ENCODE results near the gene LRRC18. TPM values are rescaled to one million over a fixed set of nuclear protein-coding genes. Genes with fewer than 3 reads are reported as not detected.

The LRRC18 gene
- total RNA-seq, 2 donors from 2014 or later, result not detected

DNA sequence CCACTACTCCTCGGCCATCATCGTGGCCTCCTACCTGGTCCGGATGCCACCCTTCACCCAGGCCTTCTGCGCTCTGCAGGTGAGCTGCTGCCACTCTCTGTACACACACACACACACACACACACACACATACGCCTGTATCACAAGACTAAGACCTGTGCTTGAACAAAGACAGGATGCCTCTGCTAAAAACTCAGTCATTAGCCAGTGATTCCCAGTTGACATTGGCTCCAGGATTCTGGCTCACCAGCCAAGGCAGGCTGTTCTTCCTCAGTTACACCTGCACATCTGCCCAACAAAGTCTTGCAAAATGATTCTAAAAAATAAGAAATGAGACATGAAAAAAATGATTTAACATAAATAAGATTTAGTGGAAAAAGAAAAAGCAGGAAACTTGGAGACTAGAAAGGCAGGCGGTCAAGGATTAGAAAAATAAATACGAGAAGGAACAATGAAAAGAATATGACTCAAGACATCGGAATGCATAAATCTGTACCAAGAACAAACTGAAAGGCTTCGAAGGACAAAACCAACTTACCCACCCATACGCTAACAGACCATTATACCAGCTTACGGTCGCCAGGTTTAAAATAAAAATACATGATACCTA, 7.4 kb upstream of the LRRC18 start:
- TF ChIP-seq, protein P1, sequence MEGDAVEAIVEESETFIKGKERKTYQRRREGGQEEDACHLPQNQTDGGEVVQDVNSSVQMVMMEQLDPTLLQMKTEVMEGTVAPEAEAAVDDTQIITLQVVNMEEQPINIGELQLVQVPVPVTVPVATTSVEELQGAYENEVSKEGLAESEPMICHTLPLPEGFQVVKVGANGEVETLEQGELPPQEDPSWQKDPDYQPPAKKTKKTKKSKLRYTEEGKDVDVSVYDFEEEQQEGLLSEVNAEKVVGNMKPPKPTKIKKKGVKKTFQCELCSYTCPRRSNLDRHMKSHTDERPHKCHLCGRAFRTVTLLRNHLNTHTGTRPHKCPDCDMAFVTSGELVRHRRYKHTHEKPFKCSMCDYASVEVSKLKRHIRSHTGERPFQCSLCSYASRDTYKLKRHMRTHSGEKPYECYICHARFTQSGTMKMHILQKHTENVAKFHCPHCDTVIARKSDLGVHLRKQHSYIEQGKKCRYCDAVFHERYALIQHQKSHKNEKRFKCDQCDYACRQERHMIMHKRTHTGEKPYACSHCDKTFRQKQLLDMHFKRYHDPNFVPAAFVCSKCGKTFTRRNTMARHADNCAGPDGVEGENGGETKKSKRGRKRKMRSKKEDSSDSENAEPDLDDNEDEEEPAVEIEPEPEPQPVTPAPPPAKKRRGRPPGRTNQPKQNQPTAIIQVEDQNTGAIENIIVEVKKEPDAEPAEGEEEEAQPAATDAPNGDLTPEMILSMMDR (IDR thresholded peaks at IDR 0.05), result no peak
- Histone ChIP-seq H3K27ac (peak overlapping the region; percentile 43 to 47), H3K9me3 (no peaks in the 10 kb centered on the region), H3K27me3 (replicated peaks; ENCODE audit: insufficient read depth) (no peaks in the 10 kb centered on the region), H3K4me3 (no peak overlapping the region), H3K4me1 (ENCODE audit: control insufficient read depth in 1 of 2, low read depth in 2 of 2) (peaks cover 17 to 31% of the 10 kb centered on the region in 2 donors), H3K36me3 (no peaks in the 10 kb centered on the region)
- DNase-seq (ENCODE audit: low spot score) (no peak), ATAC-seq (ENCODE audit: insufficient number of reproducible peaks, low FRiP score, low read depth) (no peak)

DNA sequence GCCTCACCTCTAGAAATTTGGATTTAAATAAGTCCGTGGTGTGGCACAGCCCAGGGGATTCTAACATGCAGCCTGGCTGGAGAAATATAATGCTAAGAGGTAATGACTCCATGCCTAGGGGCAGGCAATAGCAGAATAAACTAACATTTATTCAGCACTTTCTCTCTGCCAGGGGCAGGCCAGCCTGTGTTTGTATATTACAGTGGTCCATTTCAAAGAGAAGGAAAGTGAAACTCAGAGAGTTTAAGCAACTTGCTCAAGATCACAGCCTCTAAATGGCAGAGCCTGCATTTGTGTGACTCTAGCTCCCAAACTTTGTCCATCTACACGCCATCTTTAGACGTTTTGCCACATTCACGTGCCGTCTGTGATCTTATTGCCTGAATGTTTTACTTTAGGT, 6.7 kb upstream of the LRRC18 start:
- no peak for DNase-seq (ENCODE audit: low spot score)
- no peak overlapping the region for H3K4me3 ChIP-seq
- H3K27me3 ChIP-seq (replicated peaks; ENCODE audit: insufficient read depth), result no peaks in the 10 kb centered on the region
- H3K9me3 ChIP-seq, result no peaks in the 10 kb centered on the region
- no peaks in the 10 kb centered on the region for H3K36me3 ChIP-seq
- TF ChIP-seq, protein P1 (IDR thresholded peaks at IDR 0.05), result no peak
- peaks cover 17 to 31% of the 10 kb centered on the region in 2 donors for H3K4me1 ChIP-seq (ENCODE audit: control insufficient read depth in 1 of 2, low read depth in 2 of 2)
- no peak for ATAC-seq (ENCODE audit: insufficient number of reproducible peaks, low FRiP score, low read depth)
- no peak overlapping the region for H3K27ac ChIP-seq

DNA sequence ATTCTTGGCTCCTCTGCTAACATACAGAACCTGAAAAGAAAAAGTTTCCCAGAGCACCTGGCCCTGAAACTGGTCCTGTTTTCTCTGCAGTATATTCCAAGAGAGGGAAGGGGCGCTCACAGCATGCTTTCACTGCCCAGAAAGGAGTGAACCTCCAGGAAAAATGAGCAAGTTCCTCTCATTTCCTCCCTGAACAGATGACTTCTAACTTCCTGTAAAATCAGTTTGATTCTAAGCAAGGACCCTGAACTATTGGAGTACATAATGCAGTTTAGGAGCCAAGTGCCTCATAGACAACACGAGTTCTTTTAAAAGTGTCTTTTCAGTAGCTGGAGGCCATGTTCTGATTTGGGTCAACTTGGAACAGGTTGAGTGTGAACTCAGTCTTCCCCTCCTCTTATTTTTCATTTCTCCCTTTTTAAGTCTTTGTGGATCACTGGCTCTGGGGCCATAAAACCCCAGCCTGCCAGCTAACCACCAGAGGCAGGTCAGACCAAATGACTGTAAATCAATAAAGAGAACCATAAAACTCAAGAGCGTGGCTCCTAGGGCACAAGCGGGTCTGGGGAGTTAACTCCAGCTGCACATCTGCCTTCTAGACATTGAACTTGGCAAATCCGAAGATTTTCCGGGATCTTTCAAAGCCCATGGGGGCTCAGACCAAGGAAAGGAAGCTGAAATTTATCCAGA, 5.9 kb upstream of the LRRC18 start:
- DNase-seq (ENCODE audit: low spot score) (no peak), ATAC-seq (ENCODE audit: insufficient number of reproducible peaks, low FRiP score, low read depth) (no peak)
- Histone ChIP-seq H3K27me3 (replicated peaks; ENCODE audit: insufficient read depth) (no peaks in the 10 kb centered on the region), H3K4me3 (no peak overlapping the region), H3K9me3 (no peaks in the 10 kb centered on the region), H3K27ac (no peak overlapping the region), H3K36me3 (no peaks in the 10 kb centered on the region), H3K4me1 (ENCODE audit: control insufficient read depth in 1 of 2, low read depth in 2 of 2) (peaks cover 17 to 31% of the 10 kb centered on the region in 2 donors)
- TF ChIP-seq, protein P1 (IDR thresholded peaks at IDR 0.05), result no peak

DNA sequence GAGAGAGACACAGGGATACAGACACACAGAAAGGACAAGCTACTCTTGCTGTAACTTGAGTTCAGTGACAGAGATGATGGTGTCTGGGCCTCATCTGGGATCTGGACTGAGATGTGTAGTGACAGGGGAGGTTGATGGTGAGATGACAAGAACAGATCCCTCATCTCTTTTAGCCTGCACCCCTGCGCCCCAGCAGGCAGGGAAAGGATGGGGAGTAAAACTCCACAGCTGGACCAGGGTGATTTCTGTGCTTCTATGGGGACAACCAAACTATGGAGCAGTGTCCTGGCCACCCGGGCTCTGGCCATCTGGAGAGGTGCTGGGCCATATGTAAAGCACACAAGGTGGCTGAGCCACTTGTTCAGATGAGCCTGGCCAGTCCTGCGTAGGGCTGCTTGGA, 4.5 kb upstream of the LRRC18 start:
- Histone ChIP-seq H3K9me3 (no peaks in the 10 kb centered on the region), H3K4me1 (ENCODE audit: control insufficient read depth in 1 of 2, low read depth in 2 of 2) (peaks cover 17 to 31% of the 10 kb centered on the region in 2 donors), H3K27me3 (replicated peaks; ENCODE audit: insufficient read depth) (no peaks in the 10 kb centered on the region), H3K27ac (no peak overlapping the region), H3K36me3 (no peaks in the 10 kb centered on the region), H3K4me3 (no peak overlapping the region)
- DNase-seq (ENCODE audit: low spot score), result no peak
- TF ChIP-seq, protein P1 (IDR thresholded peaks at IDR 0.05), result no peak
- ATAC-seq (ENCODE audit: insufficient number of reproducible peaks, low FRiP score, low read depth), result no peak

DNA sequence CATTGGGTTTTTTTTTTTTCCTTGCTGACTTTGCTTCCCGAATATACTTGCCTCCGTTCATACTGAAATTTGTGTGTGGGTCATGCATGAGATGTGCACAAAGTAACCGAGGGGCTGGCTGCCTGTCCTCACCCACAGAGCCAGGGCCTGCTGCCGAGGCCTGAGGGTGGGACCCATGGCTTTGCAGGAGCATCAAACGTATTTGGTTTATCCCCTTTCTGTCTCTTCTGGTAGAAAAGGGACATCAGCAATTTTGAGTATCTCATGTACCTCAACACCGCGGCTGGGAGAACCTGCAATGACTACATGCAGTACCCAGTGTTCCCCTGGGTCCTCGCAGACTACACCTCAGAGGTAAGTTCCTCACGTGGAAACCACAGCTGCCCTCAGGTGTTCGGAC, 3.5 kb upstream of the LRRC18 start:
- Histone ChIP-seq H3K4me1 (ENCODE audit: control insufficient read depth in 1 of 2, low read depth in 2 of 2) (peaks cover 15 to 24% of the 10 kb centered on the region in 2 donors), H3K27me3 (replicated peaks; ENCODE audit: insufficient read depth) (no peaks in the 10 kb centered on the region), H3K9me3 (no peaks in the 10 kb centered on the region), H3K27ac (no peak overlapping the region), H3K4me3 (no peak overlapping the region), H3K36me3 (no peaks in the 10 kb centered on the region)
- TF ChIP-seq, protein P1 (IDR thresholded peaks at IDR 0.05), result no peak
- ATAC-seq (ENCODE audit: insufficient number of reproducible peaks, low FRiP score, low read depth) (no peak), DNase-seq (ENCODE audit: low spot score) (no peak)

All from thoracic aorta (tissue), 2 donors.